ENCODE results near the gene FNBP1L.

GRCh38 chr1:93581917-93582850, 134.3 kb downstream of the FNBP1L start:
- TF ChIP-seq CTCF (IDR thresholded peaks at IDR 0.05), result no peak
- no peak for TF ChIP-seq IRF3 (IDR thresholded peaks at IDR 0.05; ENCODE audit: low read depth, low read length)
- TF ChIP-seq USF2 (IDR thresholded peaks at IDR 0.05; ENCODE audit: borderline replicate concordance, low read depth, low read length), result no peak
- no peak for TF ChIP-seq NRF1 (IDR thresholded peaks at IDR 0.05; ENCODE audit: low read depth, low read length)
- TF ChIP-seq EP300 (IDR thresholded peaks at IDR 0.05; ENCODE audit: borderline replicate concordance in 1 of 2, low read depth in 1 of 2, low read length in 1 of 2), result no peak

Measured in SK-N-SH (cell line).